CD4-positive, CD25-positive, alpha-beta regulatory T cell (primary cell): ENCODE measurements around the gene KCNT1. TPM values are rescaled to one million over a fixed set of nuclear protein-coding genes. Genes with fewer than 3 reads are reported as not detected.

ENCODE experiments used
- ATAC-seq, 2 donors: fragments of 150-1000 bp; cut with Tn5 transposase; one replicate each; pipeline ENCODE4 v1.10.0; 2021; ENCODE audit warnings: low read depth in 2 of 2, moderate number of reproducible peaks in 2 of 2, moderate library complexity in 1 of 2
- DNase-seq, 3 donors: peaks; one replicate each; pipeline versions ENCODE4 v3.0.0 to v3.0.0-alpha.2; 2012 to 2022; ENCODE audit warnings: mixed read lengths in 1 of 3
- H3K27ac ChIP-seq: one replicate; pipeline ENCODE4 v1.7.0; 2013; ENCODE audit warnings: mild to moderate bottlenecking, low read length; ENCODE audit not compliant: insufficient read depth, poor library complexity, severe bottlenecking
- H3K27me3 ChIP-seq: one replicate; pipeline ENCODE4 v1.7.0; 2013; ENCODE audit warnings: low read length; ENCODE audit not compliant: control insufficient read depth, insufficient read depth
- H3K36me3 ChIP-seq: one replicate; pipeline ENCODE4 v1.7.0; 2013; ENCODE audit warnings: mild to moderate bottlenecking, low read length, moderate library complexity; ENCODE audit not compliant: control insufficient read depth, insufficient read depth
- H3K4me1 ChIP-seq: 2 replicates; pipeline ENCODE4 v1.7.0; 2013; ENCODE audit warnings: mild to moderate bottlenecking, low read length; ENCODE audit not compliant: insufficient read depth, control insufficient read depth, poor library complexity, severe bottlenecking
- H3K4me3 ChIP-seq: one replicate; pipeline ENCODE4 v1.7.0; 2013; ENCODE audit warnings: low read depth, mild to moderate bottlenecking, low read length, moderate library complexity
- H3K9me3 ChIP-seq, 2 experiments: 1 replicate in 1 of 2; 2 replicates in 1 of 2; pipeline ENCODE4 v1.7.0; 2013; ENCODE audit warnings: low read length in 2 of 2, mild to moderate bottlenecking in 1 of 2, moderate library complexity in 1 of 2; ENCODE audit not compliant: control insufficient read depth in 2 of 2
- H3K27ac Mint-ChIP-seq, 3 donors: one replicate each; pipeline ENCODE4 v1.8.0; 2020 to 2022; ENCODE audit warnings: mild to moderate bottlenecking in 3 of 3, mixed read lengths in 3 of 3, moderate library complexity in 2 of 3
- H3K27me3 Mint-ChIP-seq: one replicate; pipeline ENCODE4 v1.8.0; 2022; ENCODE audit warnings: mild to moderate bottlenecking, mixed read lengths
- H3K36me3 Mint-ChIP-seq: one replicate; pipeline ENCODE4 v1.8.0; 2020; ENCODE audit warnings: mixed read lengths
- H3K4me1 Mint-ChIP-seq, 4 donors: one replicate each; pipeline ENCODE4 v1.8.0; 2020 to 2022; ENCODE audit warnings: mixed read lengths in 4 of 4, mild to moderate bottlenecking in 1 of 4
- H3K4me3 Mint-ChIP-seq, 4 donors: one replicate each; pipeline ENCODE4 v1.8.0; 2020 to 2022; ENCODE audit warnings: mild to moderate bottlenecking in 4 of 4, mixed read lengths in 4 of 4, moderate library complexity in 3 of 4
- H3K9me3 Mint-ChIP-seq, 7 donors: one replicate each; pipeline ENCODE4 v1.8.0; 2020 to 2022; ENCODE audit warnings: mixed read lengths in 7 of 7, mild to moderate bottlenecking in 3 of 7, moderate library complexity in 2 of 7
- polyA plus RNA-seq, 4 donors: library from polyadenylated mRNA; unstranded; fragments of 300-500 nt; fragmentation: Illumina TruSeq; gene quantifications; one replicate each; pipeline ENCODE4 v1.2.3, GENCODE V29; 2021
- total RNA-seq: library from RNA; stranded (reverse); gene quantifications from one replicate; pipeline ENCODE4 v1.2.3, GENCODE V29; 2022

KCNT1 gene
- total and polyA plus RNA-seq, 5 donors from 2014 or later, result not detected

- no peaks in the 10 kb centered on the region for H3K27me3 ChIP-seq
- Mint-ChIP-seq H3K4me3 (no peak overlapping the region), H3K36me3 (no peaks in the 10 kb centered on the region), H3K27me3 (peaks cover 5% of the 10 kb centered on the region), H3K9me3 (peaks cover 0 to 3% (median 0%) of the 10 kb centered on the region in 7 donors), H3K4me1 (peaks cover 0 to 2% (median 0%) of the 10 kb centered on the region in 4 donors), H3K27ac (no peak overlapping the region)
- ATAC-seq, result no peak
- no peaks in the 10 kb centered on the region for H3K4me1 ChIP-seq
- H3K27ac ChIP-seq, result no peak overlapping the region
- no peaks in the 10 kb centered on the region for H3K36me3 ChIP-seq
- no peak overlapping the region for H3K4me3 ChIP-seq
- H3K9me3 ChIP-seq, result no peaks in the 10 kb centered on the region
- no peak for DNase-seq
Measured at GRCh38 chr9:135756576-135756975, 54.6 kb downstream of the KCNT1 start.

GRCh38 chr9:135757356-135757755 is 55.4 kb downstream of the KCNT1 start:
- Mint-ChIP-seq H3K36me3 (no peaks in the 10 kb centered on the region), H3K27ac (no peak overlapping the region), H3K9me3 (peaks cover 0 to 3% (median 0%) of the 10 kb centered on the region in 7 donors), H3K27me3 (peaks cover 5% of the 10 kb centered on the region), H3K4me3 (no peak overlapping the region), H3K4me1 (peaks cover 0 to 2% (median 0%) of the 10 kb centered on the region in 4 donors)
- DNase-seq, result no peak
- no peak overlapping the region for H3K4me3 ChIP-seq
- H3K36me3 ChIP-seq, result no peaks in the 10 kb centered on the region
- no peak overlapping the region for H3K27ac ChIP-seq
- ATAC-seq, result no peak
- H3K27me3 ChIP-seq, result no peaks in the 10 kb centered on the region
- H3K4me1 ChIP-seq, result no peaks in the 10 kb centered on the region
- no peaks in the 10 kb centered on the region for H3K9me3 ChIP-seq

- no peak overlapping the region for H3K27ac Mint-ChIP-seq
- Histone ChIP-seq H3K27ac (no peak overlapping the region), H3K4me3 (no peak overlapping the region), H3K27me3 (no peaks in the 10 kb centered on the region), H3K9me3 (no peaks in the 10 kb centered on the region), H3K36me3 (no peaks in the 10 kb centered on the region), H3K4me1 (no peaks in the 10 kb centered on the region)
- no peak overlapping the region for H3K4me3 Mint-ChIP-seq
- ATAC-seq, result no peak
- peaks cover 5% of the 10 kb centered on the region for H3K27me3 Mint-ChIP-seq
- H3K4me1 Mint-ChIP-seq, result peaks cover 0 to under 1% (median 0%) of the 10 kb centered on the region in 4 donors
- no peaks in the 10 kb centered on the region for H3K9me3 Mint-ChIP-seq
- no peaks in the 10 kb centered on the region for H3K36me3 Mint-ChIP-seq
- DNase-seq, result no peak
Measured at GRCh38 chr9:135758056-135758455, 56.1 kb downstream of the KCNT1 start.

- Histone ChIP-seq H3K9me3 (no peaks in the 10 kb centered on the region), H3K4me1 (no peaks in the 10 kb centered on the region), H3K27ac (no peak overlapping the region), H3K4me3 (no peak overlapping the region), H3K36me3 (no peaks in the 10 kb centered on the region), H3K27me3 (no peaks in the 10 kb centered on the region)
- Mint-ChIP-seq H3K4me1 (no peaks in the 10 kb centered on the region), H3K27me3 (peaks cover 5% of the 10 kb centered on the region), H3K27ac (no peak overlapping the region), H3K36me3 (no peaks in the 10 kb centered on the region), H3K4me3 (no peak overlapping the region), H3K9me3 (no peaks in the 10 kb centered on the region)
- no peak for DNase-seq
- ATAC-seq, result no peak
Measured at GRCh38 chr9:135758870-135759269, 56.9 kb downstream of the KCNT1 start.

GRCh38 chr9:135759676-135760300 is 57.8 kb downstream of the KCNT1 start:
- Histone ChIP-seq H3K9me3 (no peaks in the 10 kb centered on the region), H3K36me3 (no peaks in the 10 kb centered on the region), H3K27me3 (no peaks in the 10 kb centered on the region), H3K27ac (no peak overlapping the region), H3K4me1 (no peaks in the 10 kb centered on the region), H3K4me3 (no peak overlapping the region)
- Mint-ChIP-seq H3K36me3 (no peaks in the 10 kb centered on the region), H3K27ac (no peak overlapping the region), H3K9me3 (peaks cover 0 to under 1% (median 0%) of the 10 kb centered on the region in 7 donors), H3K27me3 (peaks cover 5% of the 10 kb centered on the region), H3K4me3 (no peak overlapping the region), H3K4me1 (no peaks in the 10 kb centered on the region)
- no peak for ATAC-seq
- no peak for DNase-seq

GRCh38 chr9:135760465-135760864 is 58.5 kb downstream of the KCNT1 start:
- no peak overlapping the region for H3K4me3 Mint-ChIP-seq
- no peaks in the 10 kb centered on the region for H3K4me1 Mint-ChIP-seq
- H3K9me3 Mint-ChIP-seq, result peaks cover 0 to 6% (median 0%) of the 10 kb centered on the region in 7 donors
- Histone ChIP-seq H3K36me3 (no peaks in the 10 kb centered on the region), H3K27ac (no peak overlapping the region), H3K4me3 (no peak overlapping the region), H3K9me3 (no peaks in the 10 kb centered on the region), H3K4me1 (no peaks in the 10 kb centered on the region), H3K27me3 (no peaks in the 10 kb centered on the region)
- no peak overlapping the region for H3K27ac Mint-ChIP-seq
- DNase-seq (no peak), ATAC-seq (no peak)
- H3K27me3 Mint-ChIP-seq, result peaks cover 5% of the 10 kb centered on the region
- H3K36me3 Mint-ChIP-seq, result no peaks in the 10 kb centered on the region

GRCh38 chr9:135761150-135761844 is 59.3 kb downstream of the KCNT1 start:
- Mint-ChIP-seq H3K36me3 (no peaks in the 10 kb centered on the region), H3K27ac (no peak overlapping the region), H3K4me1 (no peaks in the 10 kb centered on the region), H3K9me3 (peaks cover 0 to 11% (median 2%) of the 10 kb centered on the region in 7 donors), H3K27me3 (no peaks in the 10 kb centered on the region), H3K4me3 (no peak overlapping the region)
- H3K36me3 ChIP-seq, result no peaks in the 10 kb centered on the region
- no peak overlapping the region for H3K27ac ChIP-seq
- no peaks in the 10 kb centered on the region for H3K27me3 ChIP-seq
- DNase-seq (no peak), ATAC-seq (no peak)
- no peaks in the 10 kb centered on the region for H3K4me1 ChIP-seq
- H3K4me3 ChIP-seq, result no peak overlapping the region
- peaks cover 0 to 1% of the 10 kb centered on the region in 2 experiments for H3K9me3 ChIP-seq

- Mint-ChIP-seq H3K27ac (no peak overlapping the region), H3K27me3 (no peaks in the 10 kb centered on the region), H3K4me3 (no peak overlapping the region), H3K9me3 (peaks cover 0 to 16% (median 2%) of the 10 kb centered on the region in 7 donors), H3K4me1 (no peaks in the 10 kb centered on the region), H3K36me3 (no peaks in the 10 kb centered on the region)
- Histone ChIP-seq H3K27ac (no peak overlapping the region), H3K4me3 (no peak overlapping the region), H3K36me3 (no peaks in the 10 kb centered on the region), H3K9me3 (peaks cover 0 to 6% of the 10 kb centered on the region in 2 experiments), H3K27me3 (no peaks in the 10 kb centered on the region), H3K4me1 (no peaks in the 10 kb centered on the region)
- no peak for ATAC-seq
- no peak for DNase-seq
Measured at GRCh38 chr9:135761845-135762168, 59.8 kb downstream of the KCNT1 start.
